DND-41 (cell line): ENCODE results near the gene TGFBRAP1.

Experiments
- CTCF ChIP-seq: IDR thresholded peaks from 2 replicates; pipeline ENCODE4 v1.5.1; 2012; ENCODE audit warnings: borderline replicate concordance, low read length, moderate library complexity, mild to moderate bottlenecking; ENCODE audit not compliant: poor library complexity, severe bottlenecking; ENCODE audit errors: extremely low read depth
- EZH2 ChIP-seq: IDR thresholded peaks from 3 replicates; pipeline ENCODE4 v1.6.1; 2012; ENCODE audit warnings: borderline replicate concordance, low read depth, mild to moderate bottlenecking, moderate library complexity, low read length, inconsistent platforms; ENCODE audit not compliant: severe bottlenecking

DNA sequence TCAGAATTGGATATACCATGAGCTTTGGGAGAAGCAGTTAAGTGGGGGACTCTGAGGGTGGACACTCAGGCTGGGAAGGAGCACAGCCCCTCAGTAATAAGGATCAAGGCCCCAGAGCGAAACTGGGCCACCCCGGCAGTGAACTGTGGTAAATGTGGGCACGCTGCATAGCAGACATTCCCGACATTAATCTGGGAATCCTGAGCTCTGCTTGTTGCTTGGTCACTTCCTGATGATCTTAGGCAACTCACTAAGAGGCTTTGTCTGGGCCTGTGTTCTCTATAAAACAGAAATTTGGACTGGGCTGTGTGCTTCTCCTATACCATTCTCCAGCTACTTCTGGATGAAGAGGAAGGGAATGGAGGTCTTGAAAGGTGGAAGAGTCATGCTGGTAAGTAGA, 4.8 kb downstream of the TGFBRAP1 start:
- TF ChIP-seq CTCF = no peak
- no peak for TF ChIP-seq EZH2
